GM19023 (cell line): ENCODE data around the gene PTP4A2.

Source experiments
- ATAC-seq: cut with Tn5 transposase; IDR thresholded peaks from one replicate; pipeline ENCODE4 v1.9.1; 2021; ENCODE audit warnings: mild to moderate bottlenecking, moderate library complexity; ENCODE audit not compliant: unreplicated experiment

The PTP4A2 gene

GRCh38 chr1:31938184-31938975 lies at the start of gene PTP4A2:
Gene PTP4A2 (minus strand): TSS chr1:31938368. CDS start chr1:31919065, 19,303 bp downstream.
- peak; percentile 78 for ATAC-seq

GRCh38 chr1:31987135-31987619 lies 49.0 kb upstream of the PTP4A2 start:
- ATAC-seq: no peak

- ATAC-seq: no peak
Measured at GRCh38 chr1:31985430-31985829, 47.3 kb upstream of the PTP4A2 start.

GRCh38 chr1:31984419-31985347 lies 46.5 kb upstream of the PTP4A2 start:
- no peak for ATAC-seq

GRCh38 chr1:31981972-31982371 lies 43.8 kb upstream of the PTP4A2 start:
- no peak for ATAC-seq

GRCh38 chr1:31981456-31981839 lies 43.3 kb upstream of the PTP4A2 start:
- no peak for ATAC-seq

GRCh38 chr1:31980835-31981455 lies 42.8 kb upstream of the PTP4A2 start:
- ATAC-seq: no peak

- ATAC-seq: no peak
Measured at GRCh38 chr1:31978843-31979400, 40.8 kb upstream of the PTP4A2 start.

- no peak for ATAC-seq
Measured at GRCh38 chr1:31977385-31978131, 39.4 kb upstream of the PTP4A2 start.

GRCh38 chr1:31976401-31976800 lies 38.2 kb upstream of the PTP4A2 start:
- ATAC-seq: no peak

- no peak for ATAC-seq
Measured at GRCh38 chr1:31970873-31971272, 32.7 kb upstream of the PTP4A2 start.

GRCh38 chr1:31961536-31961935 lies 23.4 kb upstream of the PTP4A2 start:
- ATAC-seq: no peak

GRCh38 chr1:31959521-31960340 lies 21.6 kb upstream of the PTP4A2 start:
- no peak for ATAC-seq

- no peak for ATAC-seq
Measured at GRCh38 chr1:31957701-31958674, 19.8 kb upstream of the PTP4A2 start.

GRCh38 chr1:31955917-31956736 lies 18.0 kb upstream of the PTP4A2 start:
- ATAC-seq: peak; percentile 54

GRCh38 chr1:31954607-31955283 lies 16.6 kb upstream of the PTP4A2 start:
- no peak for ATAC-seq

GRCh38 chr1:31952825-31953220 lies 14.7 kb upstream of the PTP4A2 start:
- no peak for ATAC-seq
